ENCODE results near the gene GNAI1.

- TF ChIP-seq CTCF (IDR thresholded peaks at IDR 0.05) = no peak
- TF ChIP-seq POLR2A (IDR thresholded peaks at IDR 0.05) = no peak
Observed at GRCh38 chr7:80204919-80205318, 70.3 kb downstream of the GNAI1 start.
